BE2C (cell line): ENCODE results near the gene PLSCR1.

Experiments
- DNase-seq: peaks from one replicate; pipeline ENCODE4 v3.0.0-alpha.2; 2020
- H3K27me3 ChIP-seq: fragments of 250-450 bp; sonication (Bioruptor Pico); 2 replicates; pipeline ENCODE4 v1.5.1; 2020; ENCODE audit warnings: mild to moderate bottlenecking
- H3K36me3 ChIP-seq: fragments of 250-450 bp; sonication (Bioruptor Pico); 2 replicates; pipeline ENCODE4 v1.5.1; 2020; ENCODE audit warnings: mild to moderate bottlenecking
- H3K4me1 ChIP-seq: fragments of 250-450 bp; sonication (Bioruptor Pico); 2 replicates; pipeline ENCODE4 v1.5.1; 2020
- H3K4me3 ChIP-seq: 2 replicates; pipeline ENCODE4 v1.5.1; 2011; ENCODE audit warnings: low read depth, low read length
- H3K9me3 ChIP-seq: fragments of 250-450 bp; sonication (Bioruptor Pico); 2 replicates; pipeline ENCODE4 v1.5.1; 2020
- CTCF ChIP-seq: IDR thresholded peaks from 2 replicates; pipeline ENCODE4 v1.5.1; 2012; ENCODE audit warnings: mild to moderate bottlenecking, low read depth, low read length

Gene PLSCR1

DNA sequence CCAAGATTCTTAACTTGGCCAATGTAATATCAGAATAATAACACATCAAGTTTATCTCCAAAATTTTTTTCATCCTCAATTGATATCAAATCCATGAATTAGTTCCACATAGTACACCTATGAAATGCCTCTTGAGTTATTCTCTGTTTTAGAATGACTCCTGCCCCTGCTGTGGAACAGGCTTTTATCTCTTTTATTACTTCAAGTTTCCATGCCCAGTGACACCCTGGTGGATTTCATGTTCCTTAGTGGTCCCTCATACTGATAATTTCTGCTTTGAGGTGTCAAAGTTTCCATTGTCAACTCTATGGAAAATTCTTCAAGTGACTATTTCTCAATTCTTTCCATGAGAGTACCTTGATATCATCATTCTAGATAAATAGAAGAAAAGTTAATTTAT, 24.6 kb downstream of the PLSCR1 start:
- DNase-seq = no peak
- H3K36me3 ChIP-seq = no peaks in the 10 kb centered on the region
- no peak for TF ChIP-seq CTCF
- no peaks in the 10 kb centered on the region for H3K9me3 ChIP-seq
- H3K4me1 ChIP-seq = no peaks in the 10 kb centered on the region
- H3K4me3 ChIP-seq = no peak overlapping the region
- no peaks in the 10 kb centered on the region; the same call in 1 of the 2 replicates for H3K27me3 ChIP-seq

- Histone ChIP-seq H3K4me3 (no peak overlapping the region), H3K27me3 (no peaks in the 10 kb centered on the region; the same call in 1 of the 2 replicates), H3K9me3 (no peaks in the 10 kb centered on the region), H3K36me3 (no peaks in the 10 kb centered on the region), H3K4me1 (no peaks in the 10 kb centered on the region)
- TF ChIP-seq CTCF = no peak
- DNase-seq = no peak
These were observed 26.5 kb downstream of the PLSCR1 start for GRCh38 chr3:146517684-146518435.

DNA sequence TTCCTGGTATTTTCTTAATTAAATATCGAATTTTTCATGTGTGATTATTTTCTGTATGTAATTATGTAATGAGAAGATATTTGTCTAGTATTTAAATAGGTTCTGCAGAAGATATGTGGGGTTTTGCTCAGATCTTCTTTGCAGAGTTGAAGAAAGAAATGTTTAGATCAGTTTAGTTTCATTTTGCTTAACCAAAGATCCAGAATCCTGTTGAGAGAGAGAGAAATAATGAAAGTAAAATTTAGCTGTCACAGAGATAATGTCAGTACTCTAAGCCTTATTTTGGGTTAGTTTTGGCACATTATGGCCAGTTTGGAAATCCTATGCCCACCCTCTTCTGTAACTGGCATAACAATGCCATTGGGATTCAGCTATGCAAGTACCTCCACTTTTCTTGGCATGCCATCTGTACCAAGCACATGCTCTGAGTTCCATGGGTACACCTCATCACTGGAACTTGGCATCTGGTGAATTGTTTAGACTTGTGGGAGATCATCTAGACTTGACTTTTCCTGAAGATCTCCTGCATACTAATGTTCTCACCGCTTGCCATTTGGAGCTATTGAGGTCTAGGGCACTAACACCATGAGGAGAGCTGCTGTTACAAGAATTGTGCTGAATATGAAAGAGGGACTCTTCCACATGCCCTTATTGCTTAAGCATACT, 30.9 kb downstream of the PLSCR1 start:
- no peak for DNase-seq
- no peaks in the 10 kb centered on the region for H3K27me3 ChIP-seq
- no peak for TF ChIP-seq CTCF
- H3K9me3 ChIP-seq = no peaks in the 10 kb centered on the region
- no peak overlapping the region for H3K4me3 ChIP-seq
- no peaks in the 10 kb centered on the region for H3K36me3 ChIP-seq
- H3K4me1 ChIP-seq = no peaks in the 10 kb centered on the region

- DNase-seq = no peak
- Histone ChIP-seq H3K27me3 (no peaks in the 10 kb centered on the region), H3K4me1 (no peaks in the 10 kb centered on the region), H3K36me3 (no peaks in the 10 kb centered on the region), H3K4me3 (no peak overlapping the region), H3K9me3 (no peaks in the 10 kb centered on the region)
- TF ChIP-seq CTCF = no peak
These were observed 32.8 kb downstream of the PLSCR1 start for GRCh38 chr3:146511402-146512134.

GRCh38 chr3:146507331-146508120, 36.9 kb downstream of the PLSCR1 start:
- no peaks in the 10 kb centered on the region for H3K4me1 ChIP-seq
- no peak for DNase-seq
- H3K9me3 ChIP-seq = no peaks in the 10 kb centered on the region
- no peak overlapping the region for H3K4me3 ChIP-seq
- H3K36me3 ChIP-seq = no peaks in the 10 kb centered on the region
- TF ChIP-seq CTCF = no peak
- no peaks in the 10 kb centered on the region for H3K27me3 ChIP-seq
